Measurements from ENCODE around the gene FAM219B.

GRCh38 chr15:74872702-74873035 is 34.0 kb downstream of the FAM219B start:
- TF ChIP-seq POLR2A (IDR thresholded peaks at IDR 0.05; ENCODE audit: low read length) (no peak), GATA1 (IDR thresholded peaks at IDR 0.05; ENCODE audit: low read depth, low read length) (no peak)

All from erythroblast (primary cell).